LNCAP (cell line): ENCODE results near the gene AGBL1.

Experiments used
- TF ChIP-seq, protein P1 (sequence below): fragments of 450-650 bp; IDR thresholded peaks from 2 replicates; pipeline ENCODE4 v1.5.1; 2017; ENCODE audit warnings: mild to moderate bottlenecking

AGBL1 gene

DNA sequence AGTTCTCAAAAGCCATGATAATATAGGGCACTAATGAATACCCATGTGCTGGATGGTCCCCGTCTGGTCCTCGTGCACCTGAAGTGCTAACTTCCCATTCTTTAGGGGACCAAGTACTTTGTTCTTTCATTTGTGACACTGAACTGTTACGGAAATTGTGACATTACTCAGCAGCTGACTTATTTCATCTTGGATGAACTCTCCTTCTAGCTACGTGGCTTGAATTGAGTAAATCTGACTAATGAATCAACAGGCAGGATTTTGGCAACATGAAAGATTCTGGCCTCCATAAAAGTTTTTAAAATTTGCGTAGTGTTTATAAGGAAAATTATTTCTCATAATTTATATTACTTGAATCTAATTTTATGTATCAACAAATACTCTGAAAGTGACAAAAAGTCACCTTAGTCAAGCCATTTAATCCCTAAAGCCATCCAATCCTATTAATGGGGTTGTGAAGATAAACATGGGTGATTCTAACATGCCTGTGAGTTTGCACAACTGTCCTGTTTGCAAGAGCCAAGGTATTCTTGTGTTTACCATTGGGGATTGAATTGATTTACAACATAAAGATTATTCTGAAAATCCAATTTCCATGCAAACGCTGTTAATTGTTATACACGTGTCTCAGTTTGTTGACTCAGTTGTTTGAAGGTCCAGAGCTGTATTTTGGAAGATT, 119.9 kb downstream of the AGBL1 start:
- TF ChIP-seq, protein P1, sequence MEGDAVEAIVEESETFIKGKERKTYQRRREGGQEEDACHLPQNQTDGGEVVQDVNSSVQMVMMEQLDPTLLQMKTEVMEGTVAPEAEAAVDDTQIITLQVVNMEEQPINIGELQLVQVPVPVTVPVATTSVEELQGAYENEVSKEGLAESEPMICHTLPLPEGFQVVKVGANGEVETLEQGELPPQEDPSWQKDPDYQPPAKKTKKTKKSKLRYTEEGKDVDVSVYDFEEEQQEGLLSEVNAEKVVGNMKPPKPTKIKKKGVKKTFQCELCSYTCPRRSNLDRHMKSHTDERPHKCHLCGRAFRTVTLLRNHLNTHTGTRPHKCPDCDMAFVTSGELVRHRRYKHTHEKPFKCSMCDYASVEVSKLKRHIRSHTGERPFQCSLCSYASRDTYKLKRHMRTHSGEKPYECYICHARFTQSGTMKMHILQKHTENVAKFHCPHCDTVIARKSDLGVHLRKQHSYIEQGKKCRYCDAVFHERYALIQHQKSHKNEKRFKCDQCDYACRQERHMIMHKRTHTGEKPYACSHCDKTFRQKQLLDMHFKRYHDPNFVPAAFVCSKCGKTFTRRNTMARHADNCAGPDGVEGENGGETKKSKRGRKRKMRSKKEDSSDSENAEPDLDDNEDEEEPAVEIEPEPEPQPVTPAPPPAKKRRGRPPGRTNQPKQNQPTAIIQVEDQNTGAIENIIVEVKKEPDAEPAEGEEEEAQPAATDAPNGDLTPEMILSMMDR = no peak

GRCh38 chr15:86201313-86202008, 121.8 kb downstream of the AGBL1 start:
- TF ChIP-seq, protein P1 = no peak

- TF ChIP-seq, protein P1 = no peak
These were observed 123.8 kb downstream of the AGBL1 start for GRCh38 chr15:86203462-86203861.

GRCh38 chr15:86205096-86205495, 125.4 kb downstream of the AGBL1 start:
- TF ChIP-seq, protein P1 = no peak

DNA sequence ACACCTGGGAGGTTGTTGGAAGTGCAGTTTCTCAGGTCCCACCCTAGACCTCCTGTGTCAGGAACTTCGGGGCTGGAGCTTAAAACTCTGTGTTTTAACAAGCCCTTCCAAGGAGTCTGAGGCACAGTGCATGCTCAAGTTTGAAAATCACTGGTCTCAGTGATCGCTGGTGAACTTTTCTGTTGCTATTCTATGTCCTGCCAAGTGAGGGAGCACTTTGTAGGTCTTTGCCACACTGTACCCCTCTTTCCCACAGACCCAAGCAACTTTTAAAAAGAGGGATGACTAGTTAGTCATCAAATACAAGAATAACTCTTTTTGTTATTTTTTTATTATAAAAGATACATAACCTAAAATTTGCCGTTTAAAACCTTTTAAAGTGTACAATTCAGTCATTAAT, 133.7 kb downstream of the AGBL1 start:
- TF ChIP-seq, protein P1 = peak; percentile 37

GRCh38 chr15:86213888-86214287, 134.2 kb downstream of the AGBL1 start:
- TF ChIP-seq, protein P1 = no peak

- TF ChIP-seq, protein P1 = no peak
These were observed 141.4 kb downstream of the AGBL1 start for GRCh38 chr15:86221119-86221518.
